HG03108 (cell line): ENCODE data around the gene DYNLL1.
"Not testable (repeated sequence)": the region's sequence is repeated elsewhere in the genome, so short reads cannot be mapped to it uniquely, and the experiment has no call there.

ENCODE experiments used
- ATAC-seq: cut with Tn5 transposase; IDR thresholded peaks from one replicate; pipeline ENCODE4 v1.9.1; 2021; ENCODE audit warnings: moderate library complexity; ENCODE audit not compliant: unreplicated experiment

Gene DYNLL1

DNA sequence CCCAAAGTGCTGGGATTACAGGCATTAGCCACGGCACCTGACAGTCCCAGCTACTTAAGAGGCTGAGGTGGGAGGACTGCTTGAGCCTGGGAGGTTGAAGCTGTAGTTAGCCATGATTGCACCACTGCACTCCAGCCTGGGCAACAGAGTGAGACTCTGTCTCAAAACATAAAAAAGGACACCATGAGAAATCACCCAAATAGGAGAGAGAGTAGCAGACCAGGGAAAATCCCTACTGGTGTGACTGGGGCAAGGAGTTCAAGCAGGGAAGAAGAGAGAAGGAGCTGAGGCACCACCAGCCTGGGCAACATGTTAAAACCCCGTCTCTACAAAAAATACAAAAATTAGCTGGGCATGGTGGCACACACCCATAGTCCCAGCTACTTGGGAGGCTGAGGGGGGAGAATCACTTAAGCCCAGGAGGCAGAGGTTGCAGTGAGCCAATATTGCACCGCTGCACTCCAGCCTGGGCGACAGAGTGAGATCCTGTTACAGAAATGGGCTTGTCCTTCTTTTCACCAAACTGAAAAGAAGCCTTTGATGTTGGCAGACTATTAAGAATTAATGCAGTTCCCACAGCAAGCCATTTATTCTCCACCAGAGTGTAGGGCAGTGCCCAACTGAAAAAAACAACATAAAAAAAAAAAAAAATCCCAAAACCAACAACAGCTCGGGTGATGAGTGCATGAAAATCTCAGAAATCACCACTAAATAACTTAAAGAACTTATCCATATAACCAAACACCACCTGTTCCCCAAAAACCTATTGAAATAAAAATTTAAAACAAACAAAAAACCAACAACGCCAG is 21.9 kb upstream of the DYNLL1 start:
- no peak for ATAC-seq

- ATAC-seq: no peak
These were observed 21.3 kb upstream of the DYNLL1 start for GRCh38 chr12:120474616-120474960.

DNA sequence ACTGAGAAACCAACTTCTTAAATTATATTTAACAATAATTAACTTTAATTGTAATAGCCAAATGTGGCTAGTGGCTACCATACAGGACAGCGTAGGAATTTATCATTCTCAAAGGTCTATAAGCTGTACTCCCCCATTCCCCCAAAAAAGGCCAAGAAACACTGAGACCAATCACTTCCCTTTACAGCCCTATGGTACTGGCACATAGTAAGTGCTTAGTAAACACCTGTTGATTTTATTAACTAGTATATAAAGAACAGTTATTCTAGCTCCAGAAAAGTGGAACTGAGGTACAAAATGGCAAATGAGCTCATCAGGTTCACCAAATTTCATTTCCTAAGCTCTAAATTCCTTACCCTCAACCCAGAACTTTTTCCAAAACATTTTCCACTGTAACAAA is 20.3 kb upstream of the DYNLL1 start:
- ATAC-seq: no peak

DNA sequence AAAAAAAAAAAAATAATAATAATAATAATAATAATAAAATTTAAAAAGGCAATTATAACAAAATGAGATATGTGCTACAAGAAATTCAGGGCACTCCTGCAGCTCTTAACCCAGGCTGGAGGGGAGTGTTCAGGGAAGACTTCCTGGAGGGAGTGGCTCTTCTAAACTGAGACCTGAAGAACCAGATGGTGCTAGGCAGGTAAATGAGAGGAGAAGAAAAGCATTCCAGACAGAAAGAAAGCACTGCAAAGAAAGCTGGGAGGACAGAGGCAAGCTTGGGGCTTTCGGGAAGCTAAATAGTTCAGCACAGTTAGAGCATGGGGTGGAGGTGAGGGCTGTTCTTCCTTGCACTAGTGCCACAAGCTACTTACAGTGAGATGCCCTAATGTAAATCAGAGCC is 16.5 kb upstream of the DYNLL1 start:
- ATAC-seq: no peak

DNA sequence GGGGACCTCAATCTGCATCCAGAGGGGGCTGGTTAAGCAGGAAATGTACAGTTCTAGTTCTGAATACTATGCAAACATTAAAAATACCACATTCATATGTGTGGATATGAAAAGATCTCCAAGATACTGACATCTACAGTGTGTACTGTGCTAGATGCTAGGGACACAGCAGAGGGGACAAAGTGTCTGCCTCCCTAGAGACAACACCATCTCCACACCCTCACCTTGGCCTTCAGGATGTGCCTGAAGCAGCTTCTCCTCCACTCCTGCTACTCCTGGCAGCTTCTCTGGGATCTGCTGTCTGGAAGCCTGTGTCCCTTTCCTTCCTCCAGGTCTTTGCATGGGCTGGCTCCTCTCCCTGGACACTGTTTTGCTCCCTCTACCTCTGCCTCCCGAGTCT is 15.7 kb upstream of the DYNLL1 start:
- no peak for ATAC-seq

DNA sequence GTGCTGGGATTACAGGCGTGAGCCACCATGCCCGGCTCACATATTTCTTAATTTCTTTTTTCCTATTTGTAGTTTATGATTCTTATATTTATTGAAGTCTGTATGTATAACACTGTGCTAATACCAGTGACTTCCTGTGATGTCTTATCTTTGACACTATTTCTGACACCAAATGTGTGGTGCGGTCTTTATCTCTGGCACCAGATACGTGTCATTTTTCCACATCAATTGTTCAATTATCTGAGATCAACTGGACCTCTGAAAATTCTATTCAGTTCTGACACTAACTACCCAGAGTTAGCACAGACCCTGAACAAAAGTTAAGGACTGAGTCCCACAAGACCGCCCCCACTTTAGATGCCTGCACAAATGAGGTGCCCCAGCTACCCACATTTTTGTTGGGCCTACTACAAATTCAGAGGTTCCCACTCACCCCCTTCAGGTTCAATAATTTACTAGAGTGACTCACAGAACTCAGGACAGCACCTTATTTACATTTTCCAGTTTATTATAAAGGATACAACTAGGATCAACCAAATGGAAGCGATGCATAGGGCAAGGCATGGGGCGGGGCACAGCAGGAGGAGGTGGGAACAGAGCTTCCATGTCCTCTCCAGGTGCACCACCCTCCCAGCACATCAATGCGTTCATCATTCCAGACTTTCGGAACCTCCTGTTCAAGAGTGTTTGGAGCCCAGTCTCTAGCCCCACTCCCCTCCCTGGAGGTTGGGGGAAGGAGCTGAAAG is 14.7 kb upstream of the DYNLL1 start:
- ATAC-seq: no peak

GRCh38 chr12:120483621-120484020 is 12.3 kb upstream of the DYNLL1 start:
- no peak for ATAC-seq

GRCh38 chr12:120485961-120486881 is 9.7 kb upstream of the DYNLL1 start:
- no peak for ATAC-seq

- not testable (repeated sequence) for ATAC-seq
These were observed 8.4 kb upstream of the DYNLL1 start for GRCh38 chr12:120487552-120487951.

GRCh38 chr12:120488057-120488640 is 7.8 kb upstream of the DYNLL1 start:
- ATAC-seq: no peak

- ATAC-seq: no peak
These were observed 6.9 kb upstream of the DYNLL1 start for GRCh38 chr12:120489018-120489417.

GRCh38 chr12:120490325-120490724 is 5.6 kb upstream of the DYNLL1 start:
- ATAC-seq: no peak

DNA sequence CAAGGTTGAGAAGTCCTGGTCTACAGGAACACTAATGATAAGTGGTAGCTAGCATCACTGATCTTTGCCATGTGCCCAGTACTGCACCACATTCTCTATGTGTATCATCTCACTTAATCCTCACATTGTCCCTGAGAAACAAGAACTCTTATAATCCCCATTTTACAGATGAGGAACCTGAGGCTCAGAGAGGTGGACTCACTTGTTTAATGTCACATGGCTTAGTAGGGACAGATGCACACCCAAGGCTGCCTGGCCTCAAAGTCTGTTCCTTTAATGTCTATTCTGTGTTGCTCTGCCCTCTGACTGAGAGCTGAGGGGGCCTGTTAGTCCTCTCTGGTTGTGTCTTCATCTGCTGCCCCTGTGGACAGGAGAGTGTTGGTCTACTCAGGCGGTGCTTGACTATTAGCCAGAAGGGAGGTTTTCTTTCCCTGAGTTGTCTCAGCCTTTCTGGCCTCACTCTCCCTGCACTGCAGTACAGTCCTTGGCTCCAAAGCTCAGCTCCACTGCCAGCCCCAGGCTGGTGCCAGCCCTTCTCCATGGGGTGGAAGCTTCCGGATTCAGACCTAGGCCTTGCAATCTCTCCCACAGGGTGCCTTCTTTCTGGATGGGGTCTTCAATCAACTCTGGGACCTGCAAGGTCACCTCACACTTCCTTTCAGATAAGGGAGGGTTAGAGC is 4.9 kb upstream of the DYNLL1 start:
- no peak for ATAC-seq

- ATAC-seq: no peak
These were observed 655 bp upstream of the DYNLL1 start for GRCh38 chr12:120495186-120495730.

- no peak for ATAC-seq
These were observed 764 bp downstream of the DYNLL1 start for GRCh38 chr12:120496413-120497340.

DNA sequence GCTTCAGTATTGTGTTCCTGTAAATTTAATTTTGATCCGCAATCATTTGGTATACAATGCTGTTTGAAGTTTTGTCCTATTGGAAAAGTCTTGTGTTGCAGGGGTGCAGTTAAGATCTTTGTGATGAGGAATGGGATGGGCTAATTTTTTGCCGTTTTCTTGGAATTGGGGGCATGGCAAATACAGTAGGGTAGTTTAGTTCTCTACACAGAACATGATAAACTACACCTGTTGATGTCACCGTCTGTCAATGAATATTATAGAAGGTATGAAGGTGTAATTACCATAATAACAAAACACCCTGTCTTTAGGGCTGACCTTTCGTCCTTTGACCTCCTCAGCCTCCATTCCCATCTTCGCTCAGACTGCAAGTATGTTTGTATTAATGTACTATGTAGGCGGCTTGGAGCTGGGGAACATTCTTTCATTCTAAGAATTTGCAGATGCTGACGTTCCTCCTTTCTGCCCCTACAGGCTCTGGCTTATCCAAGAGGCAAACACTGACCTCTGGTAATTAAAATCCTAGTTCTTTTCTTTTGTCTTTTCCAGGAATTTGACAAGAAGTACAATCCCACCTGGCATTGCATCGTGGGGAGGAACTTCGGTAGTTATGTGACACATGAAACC is 1.7 kb downstream of the DYNLL1 start:
- no peak for ATAC-seq

GRCh38 chr12:120498870-120499515 is 3.1 kb downstream of the DYNLL1 start:
- ATAC-seq: no peak

GRCh38 chr12:120500581-120500980 is 4.7 kb downstream of the DYNLL1 start:
- no peak for ATAC-seq
